Stimulated activated CD4-positive, alpha-beta T cell treated with anti-CD3 and anti-CD28 coated beads, TNF-alpha, amount 100 ng/mL, for 4 hours (primary cell): Measurements from ENCODE around the gene IL24.
"Not testable (repeated sequence)": the region's sequence is repeated elsewhere in the genome, so short reads cannot be mapped to it uniquely, and the experiment has no call there.

Experiments
- DNase-seq, 3 experiments: peaks; one replicate each; pipeline ENCODE4 v3.0.0-alpha.2; 2020; ENCODE audit warnings: low read depth in 3 of 3

IL24 gene, protein sequence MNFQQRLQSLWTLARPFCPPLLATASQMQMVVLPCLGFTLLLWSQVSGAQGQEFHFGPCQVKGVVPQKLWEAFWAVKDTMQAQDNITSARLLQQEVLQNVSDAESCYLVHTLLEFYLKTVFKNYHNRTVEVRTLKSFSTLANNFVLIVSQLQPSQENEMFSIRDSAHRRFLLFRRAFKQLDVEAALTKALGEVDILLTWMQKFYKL

DNA sequence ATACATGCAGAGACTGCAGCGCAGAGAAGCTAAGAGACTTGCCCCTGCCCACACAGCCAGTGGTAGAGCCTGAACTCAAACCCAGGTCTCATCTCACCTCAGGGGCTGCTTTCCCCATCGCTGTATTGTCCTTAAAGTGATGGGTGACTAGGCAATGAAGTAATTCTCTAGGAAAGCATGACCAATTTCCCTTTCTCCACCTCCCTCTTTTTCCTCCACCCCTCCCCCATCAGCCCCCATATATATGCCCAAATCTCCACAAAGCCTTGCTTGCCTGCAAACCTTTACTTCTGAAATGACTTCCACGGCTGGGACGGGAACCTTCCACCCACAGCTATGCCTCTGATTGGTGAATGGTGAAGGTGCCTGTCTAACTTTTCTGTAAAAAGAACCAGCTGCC lies at the start of gene IL24:
Gene IL24, plus strand, starts transcription at position 269 of the 400 bp plus-strand sequence. CDS start 390 bp downstream, outside the sequence.
- DNase-seq = no peak

DNA sequence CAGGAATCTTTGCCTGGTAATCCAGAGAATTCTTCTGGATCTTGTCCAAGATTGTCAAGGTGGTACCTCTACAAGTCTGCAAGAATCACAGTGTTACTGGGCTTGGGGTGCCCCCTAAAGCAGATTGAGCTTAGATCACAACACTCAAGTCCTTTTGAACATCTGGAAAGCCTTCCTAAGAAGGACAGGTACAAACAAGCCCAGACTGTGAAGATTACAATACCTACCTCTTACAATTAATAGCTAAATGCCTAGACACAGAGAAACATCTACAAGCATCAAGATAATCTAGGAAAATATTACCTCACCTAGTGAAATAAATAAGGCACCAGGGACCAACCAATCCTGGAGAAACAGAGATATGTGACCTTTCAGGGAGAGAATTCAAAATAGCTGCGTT lies 49.3 kb upstream of the IL24 start:
- DNase-seq = no peak

DNA sequence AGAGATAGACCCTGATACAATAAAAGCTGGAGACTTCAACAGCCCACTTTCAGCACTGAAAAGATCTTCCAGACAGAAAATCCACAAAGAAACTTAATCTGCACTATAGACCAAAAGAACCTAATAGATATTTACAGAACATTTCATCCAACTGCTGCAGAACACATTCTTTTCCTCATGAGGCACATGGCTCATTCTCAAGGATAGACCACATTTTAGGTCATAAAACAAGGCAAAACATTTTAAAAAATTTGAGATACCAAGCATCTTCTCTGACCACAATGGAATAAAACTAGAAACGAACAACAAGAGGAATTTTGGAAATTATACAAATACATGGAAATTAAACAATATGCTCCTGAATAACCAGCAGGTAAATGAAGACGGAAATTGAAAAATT lies 46.8 kb upstream of the IL24 start:
- DNase-seq = no peak

DNA sequence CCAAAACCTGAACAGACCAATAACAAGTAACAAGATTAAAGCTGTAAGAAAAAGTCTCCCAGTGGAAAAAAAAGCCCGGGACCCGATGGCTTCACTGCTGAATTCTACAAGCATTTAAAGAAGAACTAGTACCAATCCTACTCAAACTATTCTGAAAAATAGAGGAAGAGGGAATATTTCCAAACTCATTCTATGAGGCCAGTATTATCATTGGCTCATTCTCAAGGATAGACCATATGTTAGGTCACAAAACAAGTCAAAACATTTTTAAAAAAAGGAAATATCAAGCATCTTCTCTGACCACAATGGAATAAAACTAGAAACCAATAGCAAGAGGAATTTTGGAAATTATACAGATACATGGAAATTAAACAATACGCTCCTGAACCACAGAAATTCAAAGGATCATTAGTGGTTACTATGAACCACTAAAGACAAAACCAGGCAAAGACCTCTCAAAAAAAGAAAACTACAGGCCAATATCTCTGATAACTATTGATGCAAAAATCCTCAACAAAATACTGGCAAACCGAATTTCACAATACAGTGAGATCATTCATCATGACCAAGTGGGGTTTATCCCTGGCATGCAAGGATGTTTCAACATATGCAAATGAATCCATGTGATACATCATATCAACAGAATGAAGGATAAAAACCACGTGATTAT lies 45.8 kb upstream of the IL24 start:
- DNase-seq = no peak

DNA sequence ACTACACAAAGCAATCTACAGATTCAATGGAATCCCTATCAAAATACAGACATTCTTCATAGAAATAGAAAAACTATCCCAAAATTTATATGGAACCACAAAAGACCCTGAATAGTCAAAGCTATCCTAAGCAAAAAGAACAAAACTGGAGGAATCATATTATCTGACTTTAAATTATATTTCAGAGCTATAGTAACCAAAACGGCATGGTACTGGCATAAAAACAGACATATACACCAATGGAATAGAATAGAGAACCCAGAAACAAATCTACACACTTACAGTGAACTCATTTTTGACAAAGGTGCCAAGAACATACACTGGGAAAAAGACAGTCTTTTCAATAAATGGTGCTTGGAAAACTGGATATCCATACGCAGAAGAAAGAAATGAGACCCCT lies 44.6 kb upstream of the IL24 start:
- DNase-seq = not testable (repeated sequence)

DNA sequence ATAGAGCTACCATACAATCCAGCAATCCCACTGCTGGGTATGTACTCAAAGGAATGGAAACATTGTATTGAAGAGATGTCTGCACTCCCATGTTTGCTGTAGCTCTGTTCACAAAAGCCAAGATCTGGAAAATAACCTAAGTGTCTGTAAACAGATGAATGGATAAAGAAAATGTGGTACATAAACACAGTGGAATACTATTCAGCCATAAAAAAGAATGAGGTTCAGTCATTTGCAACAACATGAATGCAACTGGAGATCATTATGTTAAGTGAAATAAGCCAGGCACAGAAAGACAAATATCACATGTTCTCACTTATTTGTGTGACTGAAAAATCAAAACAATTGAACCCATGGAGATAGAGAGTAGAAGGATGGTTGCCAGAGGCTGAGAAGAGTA lies 43.5 kb upstream of the IL24 start:
- not testable (repeated sequence) for DNase-seq

DNA sequence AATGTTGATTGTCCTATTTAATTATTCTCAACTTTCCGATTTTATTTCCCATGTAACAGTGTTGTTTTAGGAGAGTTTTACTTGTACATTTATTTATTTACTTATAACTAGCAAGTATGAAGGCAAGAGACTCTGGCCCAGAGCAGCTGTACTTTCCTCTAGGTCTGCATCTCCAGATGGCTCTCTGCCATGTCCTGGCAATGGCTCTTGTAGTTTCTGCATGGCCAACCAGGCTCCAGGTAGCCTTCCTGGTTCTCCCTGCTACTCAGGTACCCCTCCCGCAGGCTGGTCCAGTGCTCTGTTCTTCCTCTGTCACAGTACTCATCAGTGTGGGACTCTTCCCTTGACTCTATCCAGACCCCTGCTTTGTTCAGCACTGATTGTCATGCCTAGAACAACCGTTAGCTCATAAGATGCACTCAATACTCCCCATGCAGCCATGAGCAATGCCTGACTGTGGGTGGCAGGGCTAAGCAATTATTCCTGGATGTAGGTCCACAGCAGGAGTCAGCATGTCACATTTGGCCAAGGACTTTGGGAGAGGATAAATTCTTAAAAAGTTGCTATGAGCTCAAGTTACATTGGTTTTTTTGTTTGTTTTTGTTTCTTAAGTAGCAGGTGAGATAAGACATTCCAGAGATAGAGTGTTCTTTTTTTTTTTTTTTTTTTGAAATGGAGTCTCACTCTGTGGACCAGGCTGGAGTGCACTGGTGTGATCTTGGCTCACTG lies 42.7 kb upstream of the IL24 start:
- DNase-seq = no peak

DNA sequence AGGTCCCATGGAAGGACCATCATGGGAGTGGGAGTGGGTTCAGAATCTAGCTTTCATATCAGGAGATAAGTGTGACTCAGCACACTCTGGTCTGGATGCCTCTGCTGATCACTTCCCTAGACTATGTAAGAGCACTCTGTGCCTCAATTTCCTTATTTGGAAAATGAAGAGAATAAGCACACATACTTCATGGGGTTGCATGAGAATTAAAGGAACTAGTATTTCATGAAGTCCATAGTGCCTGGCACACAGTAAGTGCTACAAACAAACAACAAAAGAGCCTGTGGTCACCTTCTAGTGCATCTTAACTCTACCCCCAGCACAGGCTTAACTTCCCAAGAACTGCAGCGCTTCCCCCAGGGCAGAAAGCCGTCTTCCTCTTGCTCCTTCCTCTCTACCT lies 41.4 kb upstream of the IL24 start:
- DNase-seq = no peak

DNA sequence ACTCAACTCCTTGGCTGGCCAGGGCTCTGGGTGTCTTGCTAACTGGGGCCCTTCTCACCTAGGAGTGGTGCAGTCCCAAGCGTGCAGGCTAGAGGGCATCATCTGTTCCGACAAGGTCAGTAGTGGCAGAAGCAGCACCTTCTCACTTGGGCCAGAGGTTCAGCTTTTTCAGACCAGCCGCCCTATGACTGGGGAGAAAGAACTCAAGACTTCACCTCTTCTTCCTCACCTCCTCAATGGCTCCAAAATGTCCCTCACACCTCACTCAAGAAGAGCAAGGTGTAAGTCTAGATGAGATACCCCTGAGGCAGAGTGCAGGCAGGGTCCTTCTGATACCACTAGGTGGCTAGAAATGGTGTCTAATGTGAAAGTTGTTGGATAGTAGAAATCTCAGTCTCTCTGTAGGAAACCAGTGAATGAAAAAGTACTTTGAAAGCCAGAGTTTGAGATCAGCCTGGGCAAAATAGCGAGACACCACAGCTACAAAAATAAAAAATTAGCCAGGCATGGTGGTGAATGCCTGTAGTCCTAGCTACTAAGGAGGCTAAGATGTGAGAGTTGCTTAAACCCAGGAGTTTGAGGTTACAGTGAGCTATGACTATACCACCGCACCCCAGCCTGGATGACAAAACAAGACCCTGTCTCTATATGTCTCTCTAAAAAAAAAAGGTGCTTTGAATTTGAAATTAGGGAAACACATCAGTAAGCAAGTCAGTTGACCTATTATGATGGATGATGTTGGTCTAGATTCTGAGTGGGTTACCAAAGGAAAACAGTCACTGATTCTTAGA lies 40.4 kb upstream of the IL24 start:
- no peak for DNase-seq

DNA sequence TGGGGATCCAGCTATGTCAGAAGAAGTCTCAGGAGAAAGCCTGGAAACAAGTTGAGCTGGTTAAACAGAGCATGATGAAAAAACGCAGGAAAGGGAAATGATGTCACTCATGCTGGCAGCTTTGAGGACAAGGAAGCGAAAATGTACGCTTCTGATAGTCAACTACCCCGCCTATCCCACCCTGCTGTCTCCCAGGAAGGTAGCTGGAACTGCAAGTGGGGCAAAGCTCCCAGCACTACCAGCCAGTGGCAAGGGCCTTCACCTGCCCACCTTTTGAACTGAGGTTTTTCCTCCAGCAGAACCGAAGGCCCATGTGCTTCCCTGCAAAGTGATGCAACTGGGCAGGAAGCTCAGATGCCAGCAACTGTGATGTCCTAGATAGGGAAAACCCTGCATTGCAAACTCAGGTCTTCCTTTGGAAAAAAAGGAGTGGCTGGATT lies 38.1 kb upstream of the IL24 start:
- DNase-seq = no peak

DNA sequence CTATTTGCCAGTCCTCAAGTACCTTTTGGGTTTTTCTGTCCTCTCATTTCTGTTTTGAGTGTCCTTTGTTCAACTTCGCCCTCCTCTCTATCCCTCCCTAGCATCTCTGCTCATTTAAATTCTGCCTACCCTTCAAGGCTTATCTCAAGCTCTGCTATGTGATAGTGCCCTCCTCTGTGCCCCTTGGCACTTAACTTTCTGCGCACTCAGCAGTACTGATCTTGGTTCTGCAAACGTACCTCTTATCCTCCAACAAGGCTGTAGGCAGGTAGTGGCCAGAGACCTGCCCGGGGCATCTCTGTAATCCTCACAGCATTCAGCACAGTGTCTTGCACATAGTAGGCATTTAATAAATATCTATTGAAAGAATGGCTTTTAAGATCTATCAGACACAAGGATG lies 37.1 kb upstream of the IL24 start:
- no peak for DNase-seq

DNA sequence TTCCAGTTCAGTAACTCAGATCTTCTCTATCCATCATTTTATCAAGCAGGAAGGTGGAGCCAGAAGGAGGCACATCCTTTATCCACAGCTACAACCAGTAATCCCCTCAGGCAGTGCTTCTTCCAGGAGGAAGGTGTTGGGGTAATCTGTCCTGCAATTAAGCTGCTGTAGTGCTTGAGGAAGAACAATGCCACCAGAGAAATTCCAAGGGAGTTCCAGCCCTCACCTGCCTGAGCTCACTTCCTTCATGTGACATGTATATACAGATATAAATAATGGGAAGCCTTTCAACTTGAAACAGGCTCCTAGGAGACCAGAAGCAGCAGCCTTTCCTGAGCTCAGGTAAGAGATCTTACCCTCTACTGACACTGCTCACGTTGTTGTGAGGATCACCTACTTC lies 34.0 kb upstream of the IL24 start:
- DNase-seq = no peak

DNA sequence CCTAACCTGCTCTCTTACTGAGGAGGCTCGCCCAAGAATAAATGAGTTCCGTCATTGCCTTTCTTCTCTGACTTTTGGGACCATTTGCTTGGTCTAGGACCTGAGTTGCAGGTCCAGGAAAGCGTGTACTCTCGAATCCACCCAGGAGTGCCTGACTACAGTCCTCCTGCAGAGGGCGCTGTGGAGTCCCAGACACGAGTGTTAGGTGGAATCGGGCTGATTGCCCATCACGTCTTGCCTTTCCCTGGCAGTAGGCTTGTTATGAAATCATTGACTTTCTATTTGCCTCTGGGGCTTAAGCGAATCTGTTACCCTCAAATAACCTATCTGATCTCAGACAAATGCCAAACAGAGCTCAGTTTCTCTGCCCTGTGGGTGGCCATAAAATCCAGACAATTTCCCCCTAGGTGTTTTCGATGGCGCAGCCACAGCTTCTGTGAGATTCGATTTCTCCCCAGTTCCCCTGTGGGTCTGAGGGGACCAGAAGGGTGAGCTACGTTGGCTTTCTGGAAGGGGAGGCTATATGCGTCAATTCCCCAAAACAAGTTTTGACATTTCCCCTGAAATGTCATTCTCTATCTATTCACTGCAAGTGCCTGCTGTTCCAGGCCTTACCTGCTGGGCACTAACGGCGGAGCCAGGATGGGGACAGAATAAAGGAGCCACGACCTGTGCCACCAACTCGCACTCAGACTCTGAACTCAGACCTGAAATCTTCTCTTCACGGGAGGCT lies 32.1 kb upstream of the IL24 start, which contains the start of gene IL20:
Gene IL20, plus strand, starts transcription at position 685 of the 733 bp plus-strand sequence. CDS start 230 bp downstream, outside the sequence.
- DNase-seq = peak; percentile 69 to 79 (median 70)

DNA sequence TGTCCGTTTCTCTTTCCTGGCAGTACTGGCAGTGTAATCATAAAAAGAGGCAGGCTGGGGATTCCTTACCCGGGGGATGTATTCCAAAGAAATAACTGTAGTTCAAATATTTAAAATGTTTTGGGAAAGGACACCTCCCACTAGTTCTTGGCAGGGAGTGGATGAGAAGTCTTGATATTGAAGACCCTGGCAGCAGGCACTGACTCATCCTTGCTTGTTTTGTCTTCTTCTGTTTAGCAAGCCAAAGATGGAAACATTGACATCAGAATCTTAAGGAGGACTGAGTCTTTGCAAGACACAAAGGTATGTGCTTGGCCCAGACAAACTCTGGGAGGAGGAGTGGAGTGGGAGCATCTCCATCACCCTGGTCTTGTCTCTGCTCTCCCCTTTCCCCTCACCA lies 31.2 kb upstream of the IL24 start:
- DNase-seq = no peak

DNA sequence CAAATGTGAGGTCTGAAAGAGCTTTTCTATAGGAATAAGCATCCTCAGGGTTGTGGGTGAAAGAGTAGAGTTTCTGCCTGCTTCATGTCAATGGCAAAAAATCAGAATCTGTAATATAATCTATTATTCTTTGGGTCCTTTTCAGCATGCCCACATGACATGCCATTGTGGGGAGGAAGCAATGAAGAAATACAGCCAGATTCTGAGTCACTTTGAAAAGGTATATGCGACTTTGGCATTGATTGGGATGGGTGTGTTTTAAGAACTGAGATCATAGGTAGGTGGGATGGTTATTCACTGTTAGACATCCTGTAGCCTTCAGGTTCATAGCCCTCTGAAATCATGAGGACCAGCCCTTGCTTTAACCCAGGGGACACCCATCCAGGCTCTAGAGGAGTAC lies 30.0 kb upstream of the IL24 start:
- no peak for DNase-seq

DNA sequence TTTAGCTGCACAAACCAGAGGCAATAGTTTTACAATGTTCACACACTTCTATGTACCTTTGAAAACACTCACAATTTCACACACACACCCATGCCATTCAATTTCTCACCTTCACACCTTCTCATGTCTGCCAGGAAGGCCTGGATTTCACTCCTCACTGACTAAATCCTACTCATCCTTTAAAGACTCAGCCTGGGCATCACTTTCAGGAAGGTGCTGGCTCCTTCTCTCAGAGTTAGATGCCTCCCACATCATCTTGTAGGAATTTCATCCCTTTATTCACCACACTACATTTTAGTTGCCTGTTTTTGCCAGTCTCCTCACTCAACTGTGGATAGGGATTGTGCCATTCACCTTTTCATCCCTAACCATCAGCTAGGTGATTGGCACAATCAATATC lies 29.5 kb upstream of the IL24 start:
- no peak for DNase-seq

DNA sequence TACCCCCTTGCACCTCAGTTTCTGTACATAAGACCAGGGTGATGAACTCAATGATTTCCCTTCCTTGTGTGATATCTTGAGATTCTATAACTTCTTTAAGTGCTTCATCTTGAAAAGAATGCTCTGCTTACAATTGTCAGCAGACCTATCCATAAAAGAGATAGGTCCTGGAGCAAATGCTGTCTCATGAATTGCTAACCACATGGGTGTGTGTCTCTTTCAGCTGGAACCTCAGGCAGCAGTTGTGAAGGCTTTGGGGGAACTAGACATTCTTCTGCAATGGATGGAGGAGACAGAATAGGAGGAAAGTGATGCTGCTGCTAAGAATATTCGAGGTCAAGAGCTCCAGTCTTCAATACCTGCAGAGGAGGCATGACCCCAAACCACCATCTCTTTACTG lies 29.0 kb upstream of the IL24 start:
- DNase-seq = no peak

DNA sequence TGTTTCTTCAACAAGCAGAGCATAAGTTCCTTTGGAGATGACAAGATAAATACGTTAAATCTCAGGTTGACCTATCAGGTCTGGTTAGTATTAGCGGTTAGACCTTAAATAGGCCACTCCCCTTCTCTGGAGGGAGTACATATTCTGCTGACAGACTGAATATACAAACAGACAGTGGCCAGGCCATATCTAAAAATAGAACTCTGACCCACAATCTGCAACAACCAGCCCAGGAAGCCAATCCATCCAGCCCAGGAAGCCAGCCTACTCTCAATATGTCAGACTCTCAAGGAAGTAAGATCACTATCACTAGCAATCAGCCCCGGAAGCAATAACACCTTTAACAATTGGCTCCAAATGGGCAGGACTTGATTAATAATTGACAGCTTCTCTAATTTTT lies 25.1 kb upstream of the IL24 start:
- no peak for DNase-seq

DNA sequence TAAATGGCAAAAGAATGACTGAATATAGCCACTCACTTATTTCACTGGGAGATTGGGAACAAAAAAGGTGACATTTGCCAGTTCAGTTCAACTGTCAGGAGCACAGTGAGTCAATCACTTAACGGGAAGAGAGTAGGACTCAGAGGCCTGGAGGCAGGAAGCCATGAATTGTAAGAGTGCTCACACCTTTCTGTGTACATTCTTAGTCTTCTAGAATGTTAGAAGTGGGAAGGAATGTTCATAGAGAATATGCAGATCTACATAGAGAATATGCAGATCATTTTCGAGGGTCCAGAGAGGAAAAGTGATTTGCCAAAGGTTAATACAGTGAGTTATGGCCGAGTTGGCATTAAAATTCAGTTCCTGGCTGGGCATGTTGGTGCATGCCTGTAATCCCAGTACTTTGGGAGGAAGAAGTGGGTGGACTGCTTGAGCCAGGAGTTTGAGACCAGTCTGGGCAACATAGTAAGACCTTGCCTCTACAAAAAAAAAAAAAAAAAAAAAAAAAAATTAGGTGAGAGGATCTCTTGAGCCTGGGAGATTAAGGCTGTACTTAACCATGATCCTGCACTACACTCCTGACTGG lies 23.5 kb upstream of the IL24 start:
- DNase-seq = no peak

DNA sequence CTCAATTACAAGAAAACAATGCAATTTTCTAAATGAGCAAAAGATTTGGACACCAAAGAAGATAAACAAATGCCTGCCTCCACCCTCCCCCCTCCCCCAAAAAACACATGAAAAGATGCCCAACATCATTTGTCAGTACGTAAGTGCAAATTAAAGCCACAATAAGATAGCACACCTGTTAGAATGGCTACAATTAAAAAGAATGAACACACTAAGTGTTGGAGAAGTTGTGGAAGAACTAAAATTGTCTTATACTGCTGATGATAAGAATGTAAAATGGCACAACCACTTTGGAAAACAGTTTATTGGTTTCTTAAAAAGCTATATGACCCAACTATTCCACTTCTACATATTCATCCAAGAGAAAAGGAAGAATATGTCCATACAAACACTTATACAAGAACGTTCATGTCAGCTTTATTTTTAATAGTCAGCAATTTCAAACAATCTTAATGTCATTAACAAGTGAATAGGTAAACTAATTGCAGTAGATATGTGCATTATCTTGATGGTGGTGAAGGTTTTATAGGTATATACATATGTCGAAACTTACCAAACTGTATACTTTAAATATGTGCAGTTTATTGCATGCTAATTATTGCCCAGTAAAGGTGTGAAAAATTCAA lies 21.4 kb upstream of the IL24 start:
- no peak for DNase-seq

DNA sequence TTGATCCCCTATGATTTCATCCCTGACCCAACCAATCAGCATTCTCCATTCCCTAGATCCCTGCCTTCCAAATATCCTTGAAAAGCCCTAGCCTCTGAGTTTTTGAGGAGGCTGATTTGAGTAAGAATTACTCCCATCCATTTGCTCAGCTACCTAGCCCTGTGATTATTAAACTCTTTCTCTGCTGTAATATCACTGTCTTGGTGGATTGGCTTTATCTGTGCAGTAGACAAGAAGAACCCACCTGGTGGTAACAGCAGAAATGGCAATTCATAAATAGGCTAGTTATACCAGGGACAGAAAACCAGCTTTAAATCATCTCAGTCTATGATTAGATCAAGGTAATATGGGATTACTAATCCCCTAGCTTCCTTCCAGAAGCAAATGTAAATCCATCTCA lies 18.8 kb upstream of the IL24 start:
- DNase-seq = no peak
